GM21447 (cell line): ENCODE data around the gene LAMC3.
"Not testable (repeated sequence)": the region's sequence is repeated elsewhere in the genome, so short reads cannot be mapped to it uniquely, and the experiment has no call there.

Experiments used
- ATAC-seq: cut with Tn5 transposase; IDR thresholded peaks from one replicate; pipeline ENCODE4 v1.9.1; 2021; ENCODE audit not compliant: unreplicated experiment

LAMC3 gene

GRCh38 chr9:130990978-130991777 is 17.8 kb upstream of the LAMC3 start:
- no peak for ATAC-seq

GRCh38 chr9:130991778-130992681 is 16.9 kb upstream of the LAMC3 start:
- ATAC-seq = no peak

GRCh38 chr9:130992682-130993032 is 16.3 kb upstream of the LAMC3 start:
- ATAC-seq = no peak

- no peak for ATAC-seq
Measured at GRCh38 chr9:130993303-130994030, 15.5 kb upstream of the LAMC3 start.

- ATAC-seq = no peak
Measured at GRCh38 chr9:130994135-130995085, 14.6 kb upstream of the LAMC3 start.

GRCh38 chr9:130995086-130996011 is 13.6 kb upstream of the LAMC3 start:
- no peak for ATAC-seq

- no peak for ATAC-seq
Measured at GRCh38 chr9:130996205-130996604, 12.8 kb upstream of the LAMC3 start.

GRCh38 chr9:130996676-130997394 is 12.1 kb upstream of the LAMC3 start:
- ATAC-seq = no peak

GRCh38 chr9:130997395-130997684 is 11.6 kb upstream of the LAMC3 start:
- ATAC-seq = no peak

- no peak for ATAC-seq
Measured at GRCh38 chr9:130997925-130998596, 10.9 kb upstream of the LAMC3 start.

- no peak for ATAC-seq
Measured at GRCh38 chr9:130998597-130999244, 10.3 kb upstream of the LAMC3 start.

GRCh38 chr9:130999245-130999623 is 9.7 kb upstream of the LAMC3 start:
- no peak for ATAC-seq

GRCh38 chr9:131000526-131000925 is 8.4 kb upstream of the LAMC3 start:
- not testable (repeated sequence) for ATAC-seq

- no peak for ATAC-seq
Measured at GRCh38 chr9:131001021-131001420, 8.0 kb upstream of the LAMC3 start.

- no peak for ATAC-seq
Measured at GRCh38 chr9:131001990-131002389, 7.0 kb upstream of the LAMC3 start.

GRCh38 chr9:131006601-131007000 is 2.4 kb upstream of the LAMC3 start:
- ATAC-seq = no peak

- no peak for ATAC-seq
Measured at GRCh38 chr9:131008086-131008485, 888 bp upstream of the LAMC3 start.

- no peak for ATAC-seq
Measured at GRCh38 chr9:131008563-131008908, 438 bp upstream of the LAMC3 start.
